Measurements from ENCODE around the gene SOX13.

DNA sequence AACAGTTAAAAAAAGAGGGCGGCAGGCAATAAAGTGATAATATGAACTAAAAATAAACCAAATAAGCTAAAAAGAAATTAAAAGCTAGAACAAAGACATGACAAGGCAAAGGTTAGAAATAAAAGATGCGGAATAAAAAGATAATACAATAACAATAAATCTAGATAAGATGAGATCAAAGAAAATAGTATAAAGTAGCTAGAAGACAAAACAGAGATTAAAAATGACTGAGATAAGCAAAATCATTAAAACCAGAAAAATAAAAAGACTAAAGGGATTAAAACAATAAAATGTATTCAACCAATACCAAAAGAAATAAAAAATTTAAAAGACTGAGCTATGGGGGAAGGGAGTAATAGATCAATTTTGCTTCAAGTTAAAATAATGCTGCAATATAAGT lies 10.8 kb upstream of the SOX13 start:
- TF ChIP-seq, protein P1, sequence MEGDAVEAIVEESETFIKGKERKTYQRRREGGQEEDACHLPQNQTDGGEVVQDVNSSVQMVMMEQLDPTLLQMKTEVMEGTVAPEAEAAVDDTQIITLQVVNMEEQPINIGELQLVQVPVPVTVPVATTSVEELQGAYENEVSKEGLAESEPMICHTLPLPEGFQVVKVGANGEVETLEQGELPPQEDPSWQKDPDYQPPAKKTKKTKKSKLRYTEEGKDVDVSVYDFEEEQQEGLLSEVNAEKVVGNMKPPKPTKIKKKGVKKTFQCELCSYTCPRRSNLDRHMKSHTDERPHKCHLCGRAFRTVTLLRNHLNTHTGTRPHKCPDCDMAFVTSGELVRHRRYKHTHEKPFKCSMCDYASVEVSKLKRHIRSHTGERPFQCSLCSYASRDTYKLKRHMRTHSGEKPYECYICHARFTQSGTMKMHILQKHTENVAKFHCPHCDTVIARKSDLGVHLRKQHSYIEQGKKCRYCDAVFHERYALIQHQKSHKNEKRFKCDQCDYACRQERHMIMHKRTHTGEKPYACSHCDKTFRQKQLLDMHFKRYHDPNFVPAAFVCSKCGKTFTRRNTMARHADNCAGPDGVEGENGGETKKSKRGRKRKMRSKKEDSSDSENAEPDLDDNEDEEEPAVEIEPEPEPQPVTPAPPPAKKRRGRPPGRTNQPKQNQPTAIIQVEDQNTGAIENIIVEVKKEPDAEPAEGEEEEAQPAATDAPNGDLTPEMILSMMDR (IDR thresholded peaks at IDR 0.05; ENCODE audit: low read depth, low read length, poor library complexity, severe bottlenecking), result no peak
- TF ChIP-seq EZH2phosphoT487 (IDR thresholded peaks at IDR 0.05; ENCODE audit: borderline replicate concordance, low read length), result no peak

Data from DOHH2 (cell line).